Upper lobe of left lung (tissue), 4 donors: ENCODE data around the gene RHBDF1.

Experiments used
- CTCF ChIP-seq, 6 experiments: fragments of 450-650 bp in 4 of 6; fragments of 200-600 bp in 2 of 6; sonication (generic) in 2 of 6; IDR thresholded peaks; one replicate each; pipeline ENCODE4 v1.5.1; 2016 to 2019; ENCODE audit warnings: antibody characterized with exemption in 6 of 6
- EP300 ChIP-seq, 4 donors: sonication (generic); formaldehyde crosslinking; IDR thresholded peaks; one replicate each; pipeline ENCODE4 v1.5.1; 2017; ENCODE audit warnings: antibody characterized with exemption in 4 of 4, control low read depth in 2 of 4
- POLR2A ChIP-seq, 4 donors: fragments of 450-650 bp; IDR thresholded peaks; one replicate each; pipeline ENCODE4 v1.5.1; 2016 to 2017; ENCODE audit warnings: antibody characterized with exemption in 4 of 4, mild to moderate bottlenecking in 2 of 4
- POLR2AphosphoS5 ChIP-seq, 2 donors: sonication (generic); formaldehyde crosslinking; IDR thresholded peaks; one replicate each; pipeline ENCODE4 v1.5.1; 2017; ENCODE audit warnings: antibody characterized with exemption in 2 of 2

- no peak for TF ChIP-seq POLR2A (IDR thresholded peaks at IDR 0.05)
- no peak for TF ChIP-seq POLR2AphosphoS5 (IDR thresholded peaks at IDR 0.05)
- TF ChIP-seq CTCF (IDR thresholded peaks at IDR 0.05) = no peak
- TF ChIP-seq EP300 (IDR thresholded peaks at IDR 0.05) = no peak
These were observed 27.8 kb downstream of the RHBDF1 start for GRCh38 chr16:44655-45054.
